HG02642 (cell line): ENCODE data around the gene ARAF.
"Not testable (repeated sequence)": the region's sequence is repeated elsewhere in the genome, so short reads cannot be mapped to it uniquely, and the experiment has no call there.

Source experiments
- ATAC-seq: cut with Tn5 transposase; IDR thresholded peaks from one replicate; pipeline ENCODE4 v1.9.1; 2021; ENCODE audit warnings: mild to moderate bottlenecking; ENCODE audit not compliant: unreplicated experiment, poor library complexity

The ARAF gene

DNA sequence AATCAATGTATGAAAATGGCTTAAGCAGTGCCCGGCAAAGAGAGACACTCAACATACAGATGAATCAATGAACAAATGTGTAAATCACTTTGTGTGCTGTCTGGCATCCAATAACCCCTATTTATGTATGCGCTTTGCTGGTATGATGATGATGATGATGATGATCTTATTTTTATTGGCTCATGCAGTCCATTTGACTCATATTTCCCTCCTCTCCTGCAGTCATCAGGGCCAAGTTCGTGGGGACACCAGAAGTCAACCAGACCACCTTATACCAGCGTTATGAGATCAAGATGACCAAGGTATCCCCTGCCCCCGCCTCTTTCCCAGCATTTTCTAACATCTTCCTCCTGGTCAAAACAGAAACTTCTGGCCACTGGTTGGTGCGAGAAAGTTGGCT is 23.7 kb downstream of the ARAF start:
- ATAC-seq, result no peak

DNA sequence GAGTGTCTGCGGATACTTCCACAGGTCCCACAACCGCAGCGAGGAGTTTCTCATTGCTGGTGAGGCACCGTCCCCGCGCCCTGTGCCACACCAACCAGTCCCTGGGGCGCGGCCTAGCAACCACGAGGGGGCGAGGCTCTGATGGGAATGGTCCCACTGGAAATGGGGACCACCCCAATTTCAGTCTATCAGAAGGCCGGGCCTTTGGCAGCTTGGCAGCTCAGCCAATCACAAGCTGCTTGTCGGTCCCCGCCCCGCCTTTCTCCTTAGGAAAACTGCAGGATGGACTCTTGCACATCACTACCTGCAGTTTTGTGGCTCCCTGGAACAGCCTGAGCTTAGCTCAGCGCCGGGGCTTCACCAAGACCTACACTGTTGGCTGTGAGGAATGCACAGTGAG is 24.3 kb downstream of the ARAF start:
- no peak for ATAC-seq

DNA sequence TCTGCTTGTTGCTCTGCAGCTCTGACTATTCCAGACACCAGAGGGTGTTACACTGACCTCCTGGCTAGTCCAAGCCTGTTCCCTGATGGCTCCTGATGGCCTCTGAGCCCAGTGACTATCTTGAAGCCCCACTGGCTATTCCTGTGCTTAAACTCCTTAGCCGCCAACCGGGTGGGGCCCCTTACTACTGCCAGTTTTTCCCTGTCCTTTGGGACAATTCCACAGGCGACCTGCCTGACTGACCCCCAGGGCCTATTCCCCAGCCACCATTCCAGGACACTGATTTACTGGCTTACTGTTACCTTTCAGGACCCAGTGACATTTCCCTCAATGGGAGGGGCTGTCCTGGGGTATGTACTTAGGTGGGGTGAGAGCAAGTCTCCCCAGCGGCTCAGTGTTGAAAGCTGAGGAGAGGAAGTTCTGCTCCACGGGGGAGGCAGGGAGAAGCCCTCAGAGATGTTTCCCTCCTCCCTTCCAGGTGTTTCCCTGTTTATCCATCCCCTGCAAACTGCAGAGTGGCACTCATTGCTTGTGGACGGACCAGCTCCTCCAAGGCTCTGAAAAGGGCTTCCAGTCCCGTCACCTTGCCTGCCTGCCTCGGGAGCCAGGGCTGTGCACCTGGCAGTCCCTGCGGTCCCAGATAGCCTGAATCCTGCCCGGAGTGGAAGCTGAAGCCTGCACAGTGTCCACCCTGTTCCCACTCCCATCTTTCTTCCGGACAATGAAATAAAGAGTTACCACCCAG is 25.2 kb downstream of the ARAF start:
- no peak for ATAC-seq

DNA sequence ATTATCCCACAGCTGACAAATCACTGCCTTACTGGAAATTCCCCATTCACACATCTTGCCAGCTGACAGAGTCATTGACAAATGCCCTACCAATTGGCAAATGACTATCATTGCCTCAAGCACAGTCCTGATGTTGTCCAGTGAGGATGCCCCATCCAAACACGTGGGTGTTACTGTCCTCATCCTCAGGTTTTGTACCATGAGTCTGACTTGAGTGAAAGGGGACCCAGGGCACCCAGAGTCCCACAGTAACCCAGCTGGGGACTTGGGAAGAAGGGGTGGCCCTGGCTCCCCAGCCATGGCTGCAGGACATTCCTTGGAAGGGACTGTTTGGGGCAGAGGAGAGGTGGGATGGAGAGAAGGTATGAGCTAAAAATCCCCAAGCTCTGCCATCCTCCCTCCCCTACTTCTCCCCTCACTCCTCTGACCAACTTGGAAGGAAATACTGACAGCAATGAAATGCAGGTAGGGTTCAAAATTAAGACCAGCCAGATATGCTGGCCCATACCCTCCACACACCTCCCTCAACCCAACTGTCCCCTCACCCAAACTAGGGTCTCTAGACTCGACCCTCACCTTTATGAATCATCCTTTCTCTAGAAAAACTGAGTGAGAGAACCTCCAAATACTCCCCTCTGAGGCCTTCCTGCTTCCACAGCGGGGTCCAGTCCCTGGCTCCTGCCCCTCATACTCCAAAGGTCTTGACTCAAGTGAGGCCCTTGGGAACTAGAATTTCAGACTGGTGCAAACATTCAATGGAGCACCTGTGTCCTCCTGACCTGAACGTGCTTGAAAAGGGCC is 26.3 kb downstream of the ARAF start:
- no peak for ATAC-seq

DNA sequence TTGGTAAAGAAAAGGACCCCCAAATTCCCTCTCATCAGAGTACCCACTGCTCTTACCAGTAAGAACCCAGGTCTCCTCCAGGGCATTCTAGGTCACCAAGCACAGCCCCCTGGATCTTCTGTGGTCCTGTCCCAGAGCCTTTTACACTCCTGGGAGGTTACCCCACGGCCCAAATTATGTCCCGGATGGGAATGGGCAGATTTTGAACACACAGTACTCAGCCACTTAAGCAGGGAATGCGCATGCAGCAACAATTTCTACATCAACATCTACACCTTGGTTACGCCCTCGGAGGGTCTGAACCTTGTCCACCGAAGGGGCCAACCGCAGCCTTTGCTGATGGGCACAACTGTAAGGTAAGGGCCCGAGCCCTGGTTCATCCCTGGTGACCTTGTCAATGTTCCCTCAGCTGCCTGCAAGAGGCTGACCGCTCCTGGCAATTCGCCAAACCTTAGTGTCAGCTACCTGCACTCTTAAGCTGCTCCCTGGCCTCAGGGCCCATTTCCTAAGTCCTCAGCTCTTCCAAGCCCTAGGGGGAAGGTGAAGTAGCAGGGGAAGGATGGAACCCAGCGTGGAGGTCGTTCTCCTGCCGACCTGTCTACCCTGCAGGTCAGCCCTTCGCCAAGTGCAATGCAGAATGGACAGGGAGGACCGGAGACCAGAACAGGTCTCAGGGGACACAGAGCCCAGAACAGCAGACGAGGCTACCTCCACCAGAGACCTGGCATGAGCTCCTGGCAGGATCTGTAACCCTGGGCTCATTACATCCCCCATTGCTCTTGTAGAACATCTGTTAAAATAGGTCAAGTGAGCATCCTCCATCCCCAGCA is 27.1 kb downstream of the ARAF start:
- no peak for ATAC-seq

DNA sequence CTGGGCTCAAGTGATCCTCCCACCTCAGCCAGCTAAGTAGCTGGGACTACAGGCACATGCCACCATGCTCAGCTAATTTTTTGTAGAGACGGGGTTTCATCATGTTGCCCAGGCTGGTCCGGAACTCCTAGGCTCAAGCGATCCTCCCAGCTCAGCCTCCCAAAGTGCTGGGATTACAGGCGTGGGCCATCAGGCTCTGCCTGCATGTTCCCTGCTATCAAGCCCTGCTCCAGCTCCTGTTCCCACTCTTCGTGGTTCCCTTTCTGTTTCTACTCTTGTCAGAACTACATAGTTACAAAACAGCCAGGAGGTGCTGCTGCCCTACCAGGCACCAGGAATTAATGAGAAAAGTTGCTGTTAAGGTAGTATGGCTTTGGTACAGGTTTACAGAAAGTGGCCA is 30.0 kb downstream of the ARAF start:
- no peak for ATAC-seq

DNA sequence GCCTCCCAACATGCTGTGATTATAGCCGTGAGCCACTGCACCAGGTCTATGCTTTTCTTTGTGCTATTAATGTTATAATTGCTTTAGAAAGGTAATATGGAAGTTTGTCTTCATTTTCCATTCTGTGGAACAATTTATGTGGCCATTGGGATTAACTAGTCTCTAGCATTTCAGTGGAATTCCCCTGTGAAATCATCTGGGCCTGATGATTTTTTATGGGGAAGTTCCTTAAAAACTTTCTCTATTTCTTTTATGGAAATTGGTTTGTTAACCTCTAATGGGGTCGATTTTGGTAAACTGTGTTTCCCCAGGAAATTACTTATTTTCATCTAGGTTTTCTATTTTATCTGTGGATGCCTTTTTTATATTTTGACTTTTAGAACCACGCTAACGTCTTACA is 32.5 kb downstream of the ARAF start:
- ATAC-seq, result no peak

DNA sequence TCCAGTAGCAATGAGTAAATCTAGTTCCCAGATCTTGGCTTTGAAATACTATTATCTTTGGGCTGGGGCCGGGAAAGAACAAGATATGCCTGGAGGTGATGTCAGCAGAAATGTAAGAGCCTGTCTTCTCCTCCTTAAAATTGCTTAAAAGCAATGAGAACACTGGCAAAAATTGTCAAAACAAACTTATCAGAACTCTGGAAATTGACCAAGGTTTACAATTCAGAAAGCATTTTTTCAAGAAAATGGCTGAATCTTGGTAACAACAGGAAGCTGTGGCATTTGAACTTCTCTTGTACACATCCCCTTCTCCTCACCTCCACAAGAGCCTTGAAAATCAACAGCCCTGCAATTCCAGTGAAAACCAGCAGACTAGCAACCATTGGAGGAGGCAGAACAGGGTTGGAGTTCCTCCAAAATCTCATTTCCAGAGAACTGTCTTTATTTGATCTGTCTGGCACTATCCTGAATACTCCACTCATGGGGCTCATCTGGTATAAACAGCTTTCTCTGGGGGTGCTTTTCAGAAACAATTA is 34.8 kb downstream of the ARAF start:
- no peak for ATAC-seq

DNA sequence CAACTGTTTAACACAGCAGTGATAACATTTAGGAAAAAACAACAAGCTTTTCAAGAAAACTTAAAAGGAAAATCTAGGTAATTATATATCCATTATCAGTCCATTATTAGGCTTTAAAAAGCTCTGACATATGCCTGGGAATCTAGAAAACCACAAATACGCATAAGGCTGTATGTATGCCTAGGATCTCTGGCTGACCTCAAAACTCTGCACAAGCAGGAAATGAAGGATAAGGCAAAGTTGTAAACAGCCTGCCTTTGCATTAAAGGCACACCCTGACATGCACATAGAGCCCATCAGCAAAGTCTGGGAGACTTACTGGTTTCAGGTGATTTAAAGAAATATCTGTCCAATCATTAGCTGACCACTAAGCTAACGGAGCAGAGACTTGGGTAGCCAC is 35.3 kb downstream of the ARAF start:
- no peak for ATAC-seq

DNA sequence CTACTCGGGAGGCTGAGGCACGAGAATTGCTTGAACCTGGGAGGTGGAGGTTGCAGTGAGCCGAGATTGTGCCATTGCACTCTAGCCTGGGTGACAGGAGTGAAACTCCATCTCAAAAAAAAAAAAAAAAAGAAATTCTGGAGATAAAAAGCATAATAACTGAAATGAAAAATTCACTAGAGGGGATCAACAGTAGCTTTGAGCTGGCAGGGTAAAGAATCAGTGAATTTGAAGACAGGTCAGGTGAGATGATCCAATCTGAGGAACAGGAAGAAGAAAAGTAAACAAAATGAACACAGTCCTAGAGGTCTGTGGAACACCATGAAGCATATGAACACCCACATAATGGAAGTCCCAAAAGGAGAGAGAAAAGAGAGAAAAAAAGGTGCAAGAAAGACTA is 36.2 kb downstream of the ARAF start:
- no peak for ATAC-seq

DNA sequence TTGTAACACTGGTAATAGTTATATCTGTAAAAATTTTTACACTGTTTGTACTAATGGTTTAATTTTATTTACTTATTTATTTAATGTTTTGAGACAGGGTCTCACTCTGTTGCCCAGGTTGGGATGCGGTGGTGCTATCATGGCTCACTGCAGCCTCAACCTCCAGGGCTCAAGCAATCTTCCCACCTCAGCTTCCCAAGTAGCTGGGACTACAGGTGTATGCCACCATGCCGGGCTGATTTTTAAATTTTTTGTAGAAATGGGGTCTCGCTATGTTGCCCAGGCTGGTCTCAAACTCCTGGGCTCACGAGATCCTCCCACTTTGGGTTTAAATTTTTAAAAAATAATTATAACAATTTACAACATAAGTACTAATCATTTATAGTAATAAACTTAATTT is 42.1 kb downstream of the ARAF start:
- ATAC-seq, result not testable (repeated sequence)

DNA sequence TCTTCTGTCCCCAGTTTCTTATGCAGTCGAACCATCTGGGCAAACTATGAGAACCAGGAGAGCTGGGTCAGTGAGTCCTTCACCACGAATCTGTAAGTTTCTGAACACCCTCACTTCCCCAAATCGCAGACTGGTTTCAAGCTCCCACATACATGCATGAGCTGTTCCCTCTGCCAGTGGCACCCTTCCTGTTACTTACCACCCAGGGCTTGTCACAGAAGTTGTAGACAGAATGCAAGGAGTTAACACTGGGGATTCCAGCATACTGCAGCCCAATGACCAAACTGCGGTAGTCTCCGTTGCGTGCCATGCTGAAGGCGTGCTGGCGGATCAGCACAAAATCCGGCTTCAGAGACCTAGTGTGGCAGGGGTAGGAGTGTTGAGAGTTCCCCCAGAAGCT is 44.0 kb downstream of the ARAF start:
- ATAC-seq, result no peak

DNA sequence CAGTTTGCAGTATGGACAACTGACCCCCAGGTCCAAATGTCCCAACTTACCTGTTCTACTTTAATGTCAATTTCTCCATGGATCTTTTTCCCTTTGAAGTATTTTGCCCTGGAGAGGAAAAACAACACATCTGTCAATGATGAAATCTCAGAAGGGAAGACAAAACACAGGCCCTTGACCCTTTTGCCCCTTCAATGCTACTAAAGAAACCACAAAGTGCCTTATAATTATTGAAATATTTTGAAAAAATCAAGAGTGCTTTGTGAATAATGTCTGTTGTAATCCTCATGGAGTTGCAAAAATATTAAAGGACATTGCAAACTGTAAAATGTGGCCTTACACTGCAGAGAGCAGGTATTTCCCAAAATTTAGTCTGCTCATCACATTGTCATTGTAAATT is 46.1 kb downstream of the ARAF start:
- ATAC-seq, result no peak

DNA sequence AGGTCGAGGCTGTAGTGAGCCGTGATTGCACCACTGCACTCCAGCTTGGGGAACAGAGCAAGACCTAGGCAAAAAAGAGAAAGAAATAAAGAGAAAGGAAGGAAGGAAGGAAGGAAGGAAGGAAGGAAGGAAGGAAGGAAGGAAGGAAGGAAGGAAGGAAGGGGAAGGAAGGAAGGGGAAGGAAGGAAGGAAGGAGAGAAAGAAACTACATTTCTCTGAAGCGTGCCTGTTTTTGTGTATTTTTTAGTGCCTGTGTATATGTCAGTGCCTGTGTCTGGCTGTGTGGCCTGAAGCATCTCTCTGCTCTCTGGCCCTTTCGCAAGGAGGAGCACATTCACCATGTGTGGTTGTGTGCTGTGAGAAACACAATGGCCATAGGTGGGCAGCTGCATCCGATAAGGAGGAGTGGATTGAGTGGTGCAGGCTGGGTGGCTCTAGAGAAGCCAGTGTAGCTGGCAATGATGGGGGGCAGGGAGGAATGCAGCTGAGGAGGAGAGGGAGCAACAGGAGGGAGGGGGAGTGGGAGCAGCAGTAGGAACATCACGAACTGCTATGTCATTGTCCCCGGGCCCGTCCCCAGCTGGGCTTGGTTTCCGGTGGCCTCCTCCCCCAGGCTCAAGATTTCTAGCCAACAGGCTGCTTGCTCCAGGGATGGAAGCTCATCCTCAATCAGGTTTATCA is 47.3 kb downstream of the ARAF start:
- no peak for ATAC-seq

DNA sequence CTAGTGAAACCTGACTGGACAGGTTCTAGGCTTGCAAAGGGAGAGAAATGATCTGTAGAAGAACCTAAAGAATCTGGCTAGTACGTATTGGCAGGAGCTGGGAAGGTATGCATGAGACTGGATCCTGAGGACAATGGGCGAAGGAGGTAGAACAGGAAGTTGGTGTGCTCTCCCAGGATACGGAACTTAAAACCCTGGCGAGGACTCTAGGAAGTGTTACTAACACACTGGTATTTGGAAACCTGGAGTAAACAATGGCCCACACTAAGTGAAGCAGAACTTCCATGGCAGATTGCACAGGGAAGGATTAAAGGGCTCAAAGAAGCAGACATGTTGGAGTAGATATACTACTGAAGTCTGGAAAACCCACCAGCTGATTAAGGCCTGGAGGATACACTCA is 49.5 kb downstream of the ARAF start:
- no peak for ATAC-seq

DNA sequence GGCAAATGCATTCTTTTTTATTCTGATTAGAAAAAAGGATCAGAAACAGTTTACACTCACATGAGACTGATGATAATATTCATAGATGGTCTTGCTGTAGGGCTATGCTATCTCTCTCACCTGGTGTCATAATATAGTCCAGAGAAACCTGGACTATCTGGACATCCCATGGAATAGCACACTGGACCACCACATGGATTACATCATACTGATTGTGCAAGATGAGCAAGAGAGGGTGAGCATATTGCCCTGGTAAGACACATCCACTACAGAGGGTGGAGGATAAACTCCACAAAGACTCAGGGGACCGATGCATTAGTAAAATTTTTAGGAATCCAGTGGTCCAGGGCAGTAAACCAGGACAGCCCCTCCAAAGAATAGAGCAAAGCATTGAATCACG is 50.5 kb downstream of the ARAF start:
- no peak for ATAC-seq

DNA sequence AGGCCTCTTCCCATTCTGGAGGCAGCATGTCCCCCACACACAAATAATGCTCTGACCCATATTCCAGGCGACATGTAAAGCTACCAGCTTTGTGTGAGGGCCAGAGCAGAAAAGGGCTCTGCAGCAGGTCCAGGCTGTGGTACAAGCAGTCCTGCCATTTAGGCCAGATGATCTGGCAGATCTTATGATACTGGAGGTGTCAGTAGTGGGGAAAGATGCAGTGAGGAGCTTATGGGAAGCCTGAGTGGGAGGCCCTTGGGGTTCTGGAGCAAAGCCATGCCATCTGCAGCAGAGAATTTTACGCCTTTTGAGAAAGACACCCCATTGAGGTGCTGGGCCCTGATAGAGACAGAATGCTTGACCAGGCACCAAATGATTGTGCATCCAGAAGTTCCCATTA is 50.9 kb downstream of the ARAF start:
- ATAC-seq, result no peak

DNA sequence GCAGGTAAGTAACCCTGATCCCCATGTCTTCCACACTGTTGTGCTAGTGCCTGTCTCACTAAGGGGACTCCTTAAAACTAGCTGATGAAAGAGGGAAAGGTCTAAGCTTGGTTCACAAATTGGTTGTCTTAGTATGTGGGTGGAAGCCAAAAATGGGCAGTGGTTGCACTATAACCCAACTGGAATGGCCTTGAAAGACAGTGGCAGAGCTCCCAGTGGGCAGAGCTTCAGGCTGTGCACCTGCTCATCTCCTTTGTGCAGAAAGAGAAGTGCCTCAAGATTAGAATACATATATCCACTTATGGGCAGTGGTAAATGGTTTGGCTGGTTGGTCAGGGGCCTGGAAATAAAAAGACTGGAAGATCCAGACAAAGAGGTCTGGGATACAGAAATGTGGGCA is 51.4 kb downstream of the ARAF start:
- ATAC-seq, result no peak

DNA sequence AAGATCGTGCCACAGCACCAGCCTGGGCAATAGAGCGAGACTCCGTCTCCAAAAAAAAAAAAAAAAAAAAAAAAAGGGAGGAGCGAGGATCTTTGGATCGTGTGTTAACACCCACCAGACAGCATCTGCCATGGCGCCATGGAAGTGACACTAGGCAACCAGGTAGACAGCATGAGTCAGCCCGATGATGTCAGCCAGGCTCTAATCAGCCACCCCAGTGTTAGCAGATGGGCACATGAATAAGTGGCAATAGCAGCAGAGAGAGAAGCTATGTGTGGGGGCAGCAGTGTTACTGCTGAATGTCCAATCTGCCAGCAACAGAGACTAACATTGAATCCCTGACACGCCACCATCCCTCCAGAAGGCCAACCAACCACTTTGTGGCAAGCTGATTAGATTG is 52.1 kb downstream of the ARAF start:
- no peak for ATAC-seq

DNA sequence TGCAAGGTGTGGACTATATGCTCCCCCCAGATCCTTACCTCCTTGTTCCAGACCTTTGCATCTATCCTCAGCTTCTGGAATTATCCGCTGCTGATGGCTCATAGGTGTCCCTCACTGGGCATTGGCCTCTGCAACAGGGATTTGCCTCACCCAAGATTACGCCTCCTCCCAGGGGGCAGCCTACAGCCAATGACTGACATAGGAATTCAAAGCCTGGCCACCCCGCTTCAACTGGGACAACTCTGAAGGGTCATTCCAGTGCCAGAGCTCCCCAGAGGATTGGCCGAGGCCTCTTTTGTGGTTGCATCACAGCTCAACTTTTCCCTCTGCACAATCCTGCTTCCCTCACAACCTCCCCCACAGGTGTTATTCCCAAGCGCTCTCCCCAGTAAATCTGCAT is 53.6 kb downstream of the ARAF start:
- ATAC-seq, result no peak
